Esophagus muscularis mucosa (tissue), 4 donors: ENCODE measurements around the gene SPIRE1.

Experiments used
- CTCF ChIP-seq, 3 experiments: fragments of 200-600 bp in 2 of 3; fragments of 450-650 bp in 1 of 3; sonication (generic) in 2 of 3; IDR thresholded peaks; one replicate each; pipeline ENCODE4 v1.5.1; 2017 to 2019; ENCODE audit warnings: antibody characterized with exemption in 3 of 3, mild to moderate bottlenecking in 2 of 3, moderate library complexity in 1 of 3
- EP300 ChIP-seq: sonication (generic); formaldehyde crosslinking; IDR thresholded peaks from one replicate; pipeline ENCODE4 v1.6.1; 2017; ENCODE audit warnings: antibody characterized with exemption
- POLR2A ChIP-seq: fragments of 450-650 bp; IDR thresholded peaks from one replicate; pipeline ENCODE4 v1.6.1; 2017; ENCODE audit warnings: antibody characterized with exemption, moderate library complexity, mild to moderate bottlenecking, low read depth

DNA sequence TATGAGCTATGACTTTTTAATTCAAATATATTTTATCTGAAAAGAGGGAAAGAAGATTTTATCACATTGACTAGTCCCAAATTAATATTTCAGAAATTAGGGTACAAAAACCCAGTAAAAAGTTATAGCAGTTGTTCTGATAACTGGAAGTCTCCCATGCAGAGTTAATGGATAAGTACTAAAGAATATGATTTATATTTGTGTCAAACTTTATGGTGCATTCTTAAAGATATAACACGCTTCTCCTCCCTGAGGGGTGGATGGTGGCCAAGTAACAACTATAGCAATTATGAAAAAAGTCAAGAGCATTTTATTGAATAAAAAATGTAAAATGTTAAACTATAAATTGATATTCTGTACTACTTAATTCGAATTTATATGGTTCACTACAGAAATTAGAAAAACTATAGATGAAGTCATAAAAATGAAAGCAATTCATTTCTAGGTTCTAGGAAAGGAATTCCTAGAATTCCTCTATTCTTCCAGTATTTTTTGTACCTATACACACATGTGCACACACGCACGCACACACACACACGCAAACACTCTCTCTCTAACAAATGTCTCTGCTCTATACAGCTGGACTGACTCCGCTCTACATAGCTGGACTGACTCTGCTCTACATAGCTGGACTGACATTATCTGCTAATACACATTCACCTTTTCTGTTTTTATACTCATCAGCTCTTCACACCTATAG is 138.9 kb downstream of the SPIRE1 start:
- TF ChIP-seq POLR2A (no peak), CTCF (IDR thresholded peaks at IDR 0.05) (no peak), EP300 (no peak)
